Peyer's patch (tissue), 4 donors: Measurements from ENCODE around the gene ZNF205. TPM values are rescaled to one million over a fixed set of nuclear protein-coding genes. Genes with fewer than 3 reads are reported as not detected.

Experiments
- DNase-seq, 3 donors: peaks; one replicate each; pipeline ENCODE4 v3.0.0-alpha.2; 2017 to 2019
- H3K27ac ChIP-seq, 4 donors: fragments of 200-600 bp; sonication (generic); one replicate each; pipeline ENCODE4 v1.5.1; 2016 to 2019
- H3K27me3 ChIP-seq, 2 donors: fragments of 200-600 bp; sonication (generic); one replicate each; pipeline ENCODE4 v1.5.1; 2019
- H3K36me3 ChIP-seq, 3 donors: fragments of 200-600 bp; sonication (generic); one replicate each; pipeline ENCODE4 v1.5.1; 2016 to 2019
- H3K4me1 ChIP-seq, 4 donors: fragments of 200-600 bp; sonication (generic); one replicate each; pipeline ENCODE4 v1.5.1; 2016 to 2019
- H3K4me3 ChIP-seq, 4 donors: fragments of 200-600 bp; sonication (generic); 1 replicate in 3 of 4; 2 replicates in 1 of 4; pipeline ENCODE4 v1.5.1; 2016 to 2019; ENCODE audit warnings: mild to moderate bottlenecking in 1 of 4
- H3K9me3 ChIP-seq, 4 donors: fragments of 200-600 bp; sonication (generic); one replicate each; pipeline ENCODE4 v1.5.1; 2016 to 2019; ENCODE audit warnings: mild to moderate bottlenecking in 1 of 4
- CTCF ChIP-seq, 6 experiments: fragments of 450-650 bp in 4 of 6; fragments of 200-600 bp in 2 of 6; sonication (generic) in 1 of 6; IDR thresholded peaks; one replicate each; pipeline ENCODE4 v1.5.1; 2017 to 2019; ENCODE audit warnings: antibody characterized with exemption in 6 of 6, mild to moderate bottlenecking in 3 of 6, moderate library complexity in 1 of 6
- POLR2A ChIP-seq, 2 donors: fragments of 450-650 bp; IDR thresholded peaks; one replicate each; pipeline ENCODE4 v1.5.1; 2017; ENCODE audit warnings: antibody characterized with exemption in 2 of 2, mild to moderate bottlenecking in 2 of 2, moderate library complexity in 2 of 2
- total RNA-seq, 4 donors: library from RNA; depleted of rRNA; stranded (reverse); fragments of >200 nt; gene quantifications; one replicate each; pipeline ENCODE4 v1.1.0, GENCODE V29; 2016

The ZNF205 gene
- total RNA-seq, 4 donors from 2014 or later, result 5.0 to 24.6 (median 16.2) TPM

- Histone ChIP-seq H3K27ac (no peak overlapping the region), H3K4me1 (peaks cover 0 to 29% (median 0%) of the 10 kb centered on the region in 4 donors), H3K36me3 (peaks cover 0 to 16% (median 0%) of the 10 kb centered on the region in 3 donors), H3K9me3 (no peaks in the 10 kb centered on the region), H3K27me3 (no peaks in the 10 kb centered on the region), H3K4me3 (peak overlapping the region in 2 of 4 donors; percentile 63 to 68)
- peak in 1 of 6 experiments; percentile 26 for TF ChIP-seq CTCF (IDR thresholded peaks at IDR 0.05)
- no peak for TF ChIP-seq POLR2A (IDR thresholded peaks at IDR 0.05)
- DNase-seq, result no peak
Measured at GRCh38 chr16:3113765-3114479, 1.5 kb downstream of the ZNF205 start.

- peaks cover 0 to 29% (median 0%) of the 10 kb centered on the region in 4 donors for H3K4me1 ChIP-seq
- H3K4me3 ChIP-seq, result no peak overlapping the region
- H3K27me3 ChIP-seq, result no peaks in the 10 kb centered on the region
- no peak for DNase-seq
- TF ChIP-seq CTCF (IDR thresholded peaks at IDR 0.05), result no peak
- TF ChIP-seq POLR2A (IDR thresholded peaks at IDR 0.05), result no peak
- H3K27ac ChIP-seq, result no peak overlapping the region
- H3K9me3 ChIP-seq, result no peaks in the 10 kb centered on the region
- peaks cover 0 to 27% (median 0%) of the 10 kb centered on the region in 3 donors for H3K36me3 ChIP-seq
Measured at GRCh38 chr16:3115003-3115402, 2.6 kb downstream of the ZNF205 start.

GRCh38 chr16:3115561-3115960, 3.2 kb downstream of the ZNF205 start:
- DNase-seq, result no peak
- H3K27me3 ChIP-seq, result no peaks in the 10 kb centered on the region
- H3K27ac ChIP-seq, result no peak overlapping the region
- H3K36me3 ChIP-seq, result peaks cover 0 to 32% (median 0%) of the 10 kb centered on the region in 3 donors
- H3K4me3 ChIP-seq, result no peak overlapping the region
- H3K4me1 ChIP-seq, result peaks cover 0 to 29% (median 0%) of the 10 kb centered on the region in 4 donors
- no peaks in the 10 kb centered on the region for H3K9me3 ChIP-seq
- TF ChIP-seq CTCF (IDR thresholded peaks at IDR 0.05), result no peak
- no peak for TF ChIP-seq POLR2A (IDR thresholded peaks at IDR 0.05)

GRCh38 chr16:3118204-3118790, 5.9 kb downstream of the ZNF205 start:
- Histone ChIP-seq H3K27me3 (no peaks in the 10 kb centered on the region), H3K4me1 (peaks cover 0 to 12% (median 0%) of the 10 kb centered on the region in 4 donors), H3K9me3 (no peaks in the 10 kb centered on the region), H3K27ac (no peak overlapping the region), H3K36me3 (peaks cover 0 to 34% (median 0%) of the 10 kb centered on the region in 3 donors), H3K4me3 (no peak overlapping the region)
- no peak for DNase-seq
- TF ChIP-seq CTCF (IDR thresholded peaks at IDR 0.05) (no peak), POLR2A (IDR thresholded peaks at IDR 0.05) (no peak)

GRCh38 chr16:3118846-3119245, 6.5 kb downstream of the ZNF205 start:
- no peaks in the 10 kb centered on the region for H3K27me3 ChIP-seq
- no peak for DNase-seq
- no peaks in the 10 kb centered on the region for H3K9me3 ChIP-seq
- peaks cover 0 to 34% (median 0%) of the 10 kb centered on the region in 3 donors for H3K36me3 ChIP-seq
- H3K4me3 ChIP-seq, result no peak overlapping the region
- H3K27ac ChIP-seq, result no peak overlapping the region
- H3K4me1 ChIP-seq, result peaks cover 0 to 12% (median 1%) of the 10 kb centered on the region in 4 donors
- TF ChIP-seq POLR2A (IDR thresholded peaks at IDR 0.05) (no peak), CTCF (IDR thresholded peaks at IDR 0.05) (no peak)
